K562 (cell line): ENCODE measurements around the gene SORCS1. TPM values are rescaled to one million over a fixed set of nuclear protein-coding genes. Genes with fewer than 3 reads are reported as not detected.

Experiments used
- ATAC-seq: fragments of 200-7000 bp; cut with Tn5 transposase; 3 replicates; pipeline ENCODE4 v1.9.1; 2020; ENCODE audit warnings: moderate library complexity
- BruUV-seq: library from RNA; stranded (reverse); fragments of 400-500 nt; replicated peaks from 2 replicates; lab custom pipeline; 2021; lab: Mats Ljungman, UMichigan
- CTCF ChIA-PET: fragments of 300-600 bp; formaldehyde crosslinking; extraction: SDS; loops from one replicate; lab custom pipeline; 2021; ENCODE audit warnings: low intra/inter-chr PET ratio; lab: Yijun Ruan, JAX
- POLR2A ChIA-PET: fragments of 300-600, 350-650 bp; sonication (Branson Sonifier 250); formaldehyde crosslinking; extraction: SDS; loops from one replicate; lab custom pipeline; 2021; ENCODE audit warnings: antibody characterized with exemption, inconsistent platforms; lab: Yijun Ruan, JAX
- DNase-seq, 4 experiments: peaks; one replicate each; pipeline versions ENCODE4 v3.0.0 to v3.0.0-alpha.2; 2011 to 2018; ENCODE audit warnings: low spot score in 3 of 4, mixed read lengths in 3 of 4; ENCODE audit errors: extremely low read depth in 1 of 4
- FAIRE-seq: peaks from 2 replicates; lab custom pipeline; 2011; peaks lifted over from hg19 to GRCh38; lab: Jason Lieb, UNC
- H2AFZ ChIP-seq: 2 replicates; pipeline ENCODE4 v1.6.0; 2011; ENCODE audit warnings: low read depth, low read length, control low read depth, inconsistent platforms
- H3K27ac ChIP-seq: fragments of 200-600 bp; 3 replicates; pipeline ENCODE4 v1.8.0; 2011; ENCODE audit warnings: low read depth, mild to moderate bottlenecking, control low read depth, inconsistent platforms, low read length, moderate library complexity, mixed read lengths; ENCODE audit errors: extremely low read depth
- H3K27me3 ChIP-seq, 2 experiments: fragments of 300-600 bp in 1 of 2; 2 replicates in 1 of 2; 3 replicates in 1 of 2; pipeline versions ENCODE4 v1.6.0 to v1.8.0; 2011; ENCODE audit warnings: inconsistent platforms in 2 of 2, low read length in 2 of 2, mild to moderate bottlenecking in 1 of 2, mixed read lengths in 1 of 2, moderate library complexity in 1 of 2; ENCODE audit not compliant: control insufficient read depth in 2 of 2, insufficient read depth in 2 of 2
- H3K36me3 ChIP-seq: fragments of 300-600 bp; 3 replicates; pipeline ENCODE4 v1.8.0; 2011; ENCODE audit warnings: mild to moderate bottlenecking, low read length, inconsistent platforms; ENCODE audit not compliant: control insufficient read depth, insufficient read depth
- H3K4me1 ChIP-seq, 2 experiments: fragments of 200-600 bp in 1 of 2; replicated peaks in 1 of 2; 2 replicates in 1 of 2; 3 replicates in 1 of 2; pipeline versions ENCODE4 v1.5.1 to v1.8.0; 2011; ENCODE audit warnings: inconsistent platforms in 2 of 2, low read length in 2 of 2, mild to moderate bottlenecking in 1 of 2, mixed read lengths in 1 of 2, moderate library complexity in 1 of 2; ENCODE audit not compliant: control insufficient read depth in 2 of 2, insufficient read depth in 2 of 2
- H3K4me2 ChIP-seq: 2 replicates; pipeline ENCODE4 v1.6.1; 2011; ENCODE audit warnings: low read length, control low read depth, inconsistent platforms, mixed read lengths; ENCODE audit not compliant: insufficient read depth
- H3K4me3 ChIP-seq: fragments of 200-600 bp; sonication (generic), shearing (Covaris generic); 2 replicates; pipeline ENCODE4 v1.5.1; 2016; ENCODE audit warnings: control low read depth, inconsistent platforms
- H3K79me2 ChIP-seq: fragments of 200-600 bp; 3 replicates; pipeline ENCODE4 v1.8.0; 2011; ENCODE audit warnings: low read length, inconsistent platforms; ENCODE audit not compliant: control insufficient read depth, insufficient read depth
- H3K9ac ChIP-seq, 2 experiments: 2 replicates each; pipeline versions ENCODE4 v1.6.0 to v1.6.1; 2011; ENCODE audit warnings: low read depth in 2 of 2, low read length in 2 of 2, control low read depth in 1 of 2, inconsistent platforms in 1 of 2, mild to moderate bottlenecking in 1 of 2, mixed read lengths in 1 of 2; ENCODE audit not compliant: insufficient read depth in 1 of 2
- H3K9me1 ChIP-seq: one replicate; pipeline ENCODE4 v1.6.0; 2011; ENCODE audit warnings: inconsistent platforms, mild to moderate bottlenecking, low read length, moderate library complexity; ENCODE audit not compliant: control insufficient read depth, insufficient read depth
- H3K9me3 ChIP-seq: replicated peaks from 2 replicates; pipeline ENCODE4 v1.5.1; 2011; ENCODE audit warnings: low read depth, low read length, inconsistent platforms; ENCODE audit not compliant: control insufficient read depth, insufficient read depth
- H4K20me1 ChIP-seq: replicated peaks from 2 replicates; pipeline ENCODE4 v1.6.1; 2011; ENCODE audit warnings: low read length, inconsistent platforms, mixed read lengths; ENCODE audit not compliant: control insufficient read depth, insufficient read depth
- BRCA1 ChIP-seq, 2 experiments: fragments of 450-650 bp in 1 of 2; sonication (generic) in 1 of 2; formaldehyde crosslinking in 1 of 2; IDR thresholded peaks; 2 replicates each; pipeline versions ENCODE4 v1.5.0 to v1.6.1; 2017 to 2020; ENCODE audit warnings: mild to moderate bottlenecking in 1 of 2, missing genetic modification reagents in 1 of 2
- CREB3 ChIP-seq: fragments of 450-650 bp; conservative IDR thresholded peaks from 2 replicates; pipeline ENCODE4 v1.6.1; 2016; ENCODE audit warnings: missing genetic modification characterization, low read depth, mild to moderate bottlenecking, missing compliant biosample characterization, moderate library complexity
- ELF2 ChIP-seq: fragments of 250-450 bp; sonication (Bioruptor Pico); IDR thresholded peaks from 2 replicates; pipeline ENCODE4 v1.5.0; 2021; ENCODE audit warnings: mild to moderate bottlenecking
- GATAD2B ChIP-seq: fragments of 450-650 bp; IDR thresholded peaks from 2 replicates; pipeline ENCODE4 v1.6.1; 2017; ENCODE audit warnings: mild to moderate bottlenecking, borderline replicate concordance
- PCBP2 ChIP-seq: fragments of 200-400 bp; formaldehyde crosslinking; IDR thresholded peaks from 2 replicates; pipeline ENCODE4 v1.6.1; 2018; ENCODE audit warnings: low read length, low read depth, mild to moderate bottlenecking, moderate library complexity; ENCODE audit not compliant: poor library complexity, severe bottlenecking
- SETDB1 ChIP-seq: IDR thresholded peaks from one replicate; pipeline ENCODE4 v1.6.1; 2012; ENCODE audit warnings: low read length, control low read depth, inconsistent platforms
- SFPQ ChIP-seq: fragments of 200-400 bp; formaldehyde crosslinking; IDR thresholded peaks from 2 replicates; pipeline ENCODE4 v1.6.1; 2017; ENCODE audit warnings: mild to moderate bottlenecking, low read depth, low read length, moderate library complexity
- ZEB2 ChIP-seq: fragments of 450-650 bp; IDR thresholded peaks from 2 replicates; pipeline ENCODE4 v1.6.1; 2016
- ZHX1 ChIP-seq: fragments of 150-350 bp; conservative IDR thresholded peaks from 2 replicates; pipeline ENCODE4 v1.6.1; 2014; ENCODE audit warnings: low read length
- ZNF134 ChIP-seq: fragments of 250-450 bp; sonication (Bioruptor Pico); conservative IDR thresholded peaks from 2 replicates; pipeline ENCODE4 v1.4.0; 2020
- ZNF512 ChIP-seq: IDR thresholded peaks from 2 replicates; pipeline ENCODE4 v1.6.1; 2016; ENCODE audit warnings: missing genetic modification characterization, missing compliant biosample characterization
- ZNF655 ChIP-seq: fragments of 250-450 bp; sonication (Bioruptor Pico); IDR thresholded peaks from 2 replicates; pipeline ENCODE4 v1.5.0; 2021
- ZNF696 ChIP-seq: fragments of 250-450 bp; sonication (Bioruptor Pico); conservative IDR thresholded peaks from 2 replicates; pipeline ENCODE4 v1.4.0; 2020; ENCODE audit warnings: mild to moderate bottlenecking, moderate library complexity
- in situ Hi-C: fragments of 300-500 bp; cut with MboI; formaldehyde crosslinking; loops from 4 replicates; pipeline ENCODE4 v1.15.0; 2018; ENCODE audit warnings: inconsistent platforms, mixed read lengths
- intact Hi-C: fragments of 100-400 bp; cut with micrococcal nuclease; formaldehyde crosslinking; loops from 2 replicates; pipeline ENCODE4 v1.14.2; 2022
- polyA plus RNA-seq, 8 experiments: library from polyadenylated mRNA; depleted of rRNA in 4 of 8; stranded (reverse) in 5 of 8; unstranded in 3 of 8; fragments of >200 nt; fragmentation: Nextera tagmentation in 2 of 8; fragmentation: Illumina TruSeq in 1 of 8; extraction: Ambion mirVana in 2 of 8; extraction: Trizol in 1 of 8; gene quantifications; 2 replicates each; pipeline versions ENCODE4 v1.2.1 to v1.2.3, GENCODE V29; 2011 to 2014; ENCODE audit warnings: inconsistent platforms in 1 of 8, missing spikeins in 1 of 8
- total RNA-seq, 7 experiments: library from RNA; depleted of rRNA in 6 of 7; stranded (reverse); fragments of >200 nt in 6 of 7; fragmentation: Illumina TruSeq in 2 of 7; extraction: Trizol in 2 of 7; gene quantifications; 2 replicates each; pipeline versions ENCODE4 v1.2.1 to v1.2.3, GENCODE V29; 2011 to 2021; ENCODE audit warnings: low replicate concordance in 1 of 7

SORCS1 gene
- total and polyA plus RNA-seq, 9 of the 15 experiments (the other 6 are each of a cell fraction or from before 2014, with no cell fraction given), result 1.5 to 3.9 (median 2.7) TPM

- no peak for TF ChIP-seq GATAD2B
- no peak for TF ChIP-seq ZNF696 (CRISPR knock-in tag)
- no peak for TF ChIP-seq ZHX1
These were observed 622.0 kb downstream of the SORCS1 start (continued) for GRCh38 chr10:106542461-106542860.

GRCh38 chr10:106540645-106541044 is 623.9 kb downstream of the SORCS1 start:
- no peak for DNase-seq
- in situ Hi-C loops, result no loop called here
- TF ChIP-seq CREB3 (tag), result no peak
- no peak for TF ChIP-seq ELF2 (CRISPR knock-in tag)
- no peak for TF ChIP-seq BRCA1 (IDR thresholded peaks at IDR 0.05)
- no peak for TF ChIP-seq BRCA1 (CRISPR knock-in tag; IDR thresholded peaks at IDR 0.05)
- TF ChIP-seq ZNF655 (CRISPR knock-in tag), result no peak
- TF ChIP-seq ZNF134 (CRISPR knock-in tag), result no peak
- no peak for TF ChIP-seq ZEB2
- no peak for TF ChIP-seq SETDB1
- TF ChIP-seq PCBP2, result no peak
- TF ChIP-seq ZNF512, result no peak
- no peak for TF ChIP-seq SFPQ

More at GRCh38 chr10:106540645-106541044, 623.9 kb downstream of the SORCS1 start:
- intact Hi-C loops, result no loop called here
- Histone ChIP-seq H2AFZ (no peak overlapping the region), H3K9me3 (no peaks in the 10 kb centered on the region), H3K27ac (no peak overlapping the region), H3K4me3 (no peak overlapping the region), H3K9me1 (no peaks in the 10 kb centered on the region), H3K27me3 (no peaks in the 10 kb centered on the region), H3K9ac (no peak overlapping the region), H3K79me2 (no peaks in the 10 kb centered on the region), H3K36me3 (no peaks in the 10 kb centered on the region), H3K4me1 (no peaks in the 10 kb centered on the region), H4K20me1 (no peaks in the 10 kb centered on the region), H3K4me2 (no peak overlapping the region)
- no peak for ATAC-seq
- POLR2A ChIA-PET, result no interaction called here
- no TSS peak for BruUV-seq
- CTCF ChIA-PET, result no interaction called here
- no peak for FAIRE-seq
